HEK293T (cell line): ENCODE results near the gene STAC.

Experiments used
- ARNT ChIP-seq: fragments of 450-650 bp; IDR thresholded peaks from 2 replicates; pipeline ENCODE4 v1.6.1; 2017; ENCODE audit warnings: mild to moderate bottlenecking
- ELF4 ChIP-seq: fragments of 450-650 bp; IDR thresholded peaks from 2 replicates; pipeline ENCODE4 v1.6.1; 2017; ENCODE audit warnings: antibody characterized with exemption
- FOXK2 ChIP-seq: fragments of 450-650 bp; IDR thresholded peaks from 2 replicates; pipeline ENCODE4 v1.6.1; 2016; ENCODE audit warnings: mild to moderate bottlenecking
- FOXM1 ChIP-seq: fragments of 450-650 bp; IDR thresholded peaks from 2 replicates; pipeline ENCODE4 v1.6.1; 2017; ENCODE audit warnings: mild to moderate bottlenecking, borderline replicate concordance
- HDGF ChIP-seq: fragments of 450-650 bp; IDR thresholded peaks from 2 replicates; pipeline ENCODE4 v1.6.1; 2017; ENCODE audit warnings: antibody characterized with exemption, borderline replicate concordance
- PKNOX1 ChIP-seq: fragments of 450-650 bp; IDR thresholded peaks from 2 replicates; pipeline ENCODE4 v1.6.1; 2016
- ZNF384 ChIP-seq: fragments of 450-650 bp; IDR thresholded peaks from 2 replicates; pipeline ENCODE4 v1.6.1; 2016

GRCh38 chr3:36482256-36482655, 102.0 kb downstream of the STAC start:
- TF ChIP-seq HDGF (no peak), PKNOX1 (no peak), ARNT (no peak), FOXM1 (no peak), FOXK2 (no peak), ELF4 (no peak), ZNF384 (no peak)
